NT2/D1 (cell line): ENCODE results near the gene CNKSR3.

Source experiments
- DNase-seq: peaks from one replicate; pipeline ENCODE4 v3.0.0-alpha.2; 2011; ENCODE audit warnings: low read depth, low spot score
- H3K27me3 ChIP-seq: 2 replicates; pipeline ENCODE4 v1.6.0; 2011; ENCODE audit warnings: mild to moderate bottlenecking; ENCODE audit not compliant: insufficient read length, insufficient read depth
- H3K36me3 ChIP-seq: 2 replicates; pipeline ENCODE4 v1.6.1; 2011; ENCODE audit warnings: mild to moderate bottlenecking, low read length, mixed read lengths; ENCODE audit not compliant: insufficient read depth, insufficient read length
- H3K4me1 ChIP-seq: 2 replicates; pipeline ENCODE4 v1.5.1; 2011; ENCODE audit not compliant: insufficient read depth, insufficient read length
- H3K4me3 ChIP-seq: 2 replicates; pipeline ENCODE4 v1.5.1; 2011; ENCODE audit warnings: low read depth; ENCODE audit not compliant: insufficient read length
- H3K9ac ChIP-seq: 2 replicates; pipeline ENCODE4 v1.6.0; 2011; ENCODE audit warnings: low read depth; ENCODE audit not compliant: insufficient read length
- H3K9me3 ChIP-seq: 2 replicates; pipeline ENCODE4 v1.5.1; 2011; ENCODE audit warnings: mild to moderate bottlenecking, low read length; ENCODE audit not compliant: insufficient read depth
- SUZ12 ChIP-seq: IDR thresholded peaks from 2 replicates; pipeline ENCODE4 v1.6.1; 2011; ENCODE audit not compliant: insufficient read length, insufficient read depth; ENCODE audit errors: extremely low read depth
- YY1 ChIP-seq: IDR thresholded peaks from 2 replicates; pipeline ENCODE4 v1.6.1; 2011; ENCODE audit not compliant: insufficient read length, insufficient read depth
- ZNF274 ChIP-seq: IDR thresholded peaks from 2 replicates; pipeline ENCODE4 v1.6.1; 2011; ENCODE audit warnings: mild to moderate bottlenecking, low read depth, low read length

The CNKSR3 gene

DNA sequence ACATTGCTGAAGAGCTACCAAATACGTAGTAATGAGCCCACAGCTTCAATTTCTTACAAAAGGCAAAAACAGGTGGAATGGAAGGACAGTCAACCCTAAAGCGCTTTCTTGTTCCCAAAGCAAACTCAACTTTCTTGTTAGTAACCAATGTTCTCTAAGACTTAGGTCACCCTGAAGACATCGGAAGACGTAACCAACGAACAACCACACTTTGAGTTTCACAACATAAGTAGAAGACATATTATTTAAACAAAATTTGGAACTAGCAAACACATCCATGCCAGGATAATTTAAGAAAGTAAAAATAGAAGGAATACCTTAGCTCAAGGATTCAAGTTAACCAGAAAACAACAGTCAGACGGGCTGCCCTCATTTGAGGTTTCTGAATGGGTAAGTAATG, 51.0 kb downstream of the CNKSR3 start:
- Histone ChIP-seq H3K36me3 (no peaks in the 10 kb centered on the region), H3K4me1 (peaks cover 4% of the 10 kb centered on the region), H3K9ac (no peak overlapping the region), H3K4me3 (no peak overlapping the region), H3K27me3 (no peaks in the 10 kb centered on the region), H3K9me3 (no peaks in the 10 kb centered on the region)
- no peak for DNase-seq
- TF ChIP-seq YY1 (no peak), ZNF274 (no peak), SUZ12 (no peak)

DNA sequence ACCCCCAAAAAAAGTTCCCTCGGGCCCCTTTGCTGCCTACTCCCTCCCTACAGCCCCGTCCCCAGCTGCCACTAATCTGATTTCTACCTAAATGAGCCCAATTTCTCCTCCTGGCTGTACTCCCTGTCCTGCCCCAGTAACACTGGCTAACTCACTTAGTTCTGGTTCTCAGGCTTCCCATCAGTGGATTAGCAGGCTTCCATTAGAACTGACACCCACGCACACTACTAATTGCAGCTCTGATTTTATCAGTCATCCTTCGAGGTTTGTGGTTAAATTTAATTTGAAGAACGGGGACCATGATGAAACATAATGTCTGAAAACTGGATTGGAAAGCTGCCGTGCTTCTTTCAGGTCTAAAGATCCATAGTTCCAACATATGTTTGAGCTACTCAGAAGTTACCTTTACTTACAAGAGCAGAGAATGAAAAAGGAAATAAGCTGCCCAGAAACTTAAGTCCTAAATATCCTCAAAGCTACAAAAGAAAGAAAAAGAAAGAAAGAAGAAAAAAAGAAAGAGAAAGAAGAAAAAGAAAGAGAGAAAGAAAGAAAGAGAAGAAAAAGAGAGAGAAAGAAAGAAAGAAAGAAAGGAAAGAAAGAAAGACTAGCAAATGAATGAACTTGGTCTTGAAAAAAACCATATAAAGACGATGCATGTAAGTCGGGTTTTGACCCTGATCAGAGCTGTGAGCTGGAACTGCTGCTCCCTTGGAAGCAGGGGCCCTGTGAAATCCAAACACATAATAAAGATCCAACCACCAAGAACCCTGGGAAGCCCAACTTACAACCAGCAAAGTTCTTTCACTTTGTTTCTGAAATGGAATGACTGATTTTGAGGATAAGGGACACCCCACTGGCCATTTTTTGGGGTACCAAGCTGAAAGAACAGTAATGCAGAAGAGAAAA, 51.7 kb downstream of the CNKSR3 start:
- no peak overlapping the region for H3K4me3 ChIP-seq
- no peaks in the 10 kb centered on the region for H3K9me3 ChIP-seq
- peaks cover 4% of the 10 kb centered on the region for H3K4me1 ChIP-seq
- H3K36me3 ChIP-seq = no peaks in the 10 kb centered on the region
- DNase-seq = no peak
- no peak overlapping the region for H3K9ac ChIP-seq
- TF ChIP-seq ZNF274 (no peak), YY1 (no peak), SUZ12 (no peak)
- no peaks in the 10 kb centered on the region for H3K27me3 ChIP-seq

- Histone ChIP-seq H3K27me3 (no peaks in the 10 kb centered on the region), H3K9me3 (no peaks in the 10 kb centered on the region), H3K9ac (no peak overlapping the region), H3K4me1 (peaks cover 4% of the 10 kb centered on the region), H3K36me3 (no peaks in the 10 kb centered on the region), H3K4me3 (no peak overlapping the region)
- DNase-seq = no peak
- TF ChIP-seq SUZ12 (no peak), YY1 (no peak), ZNF274 (no peak)
These were observed 52.6 kb downstream of the CNKSR3 start for GRCh38 chr6:154457881-154458284.

DNA sequence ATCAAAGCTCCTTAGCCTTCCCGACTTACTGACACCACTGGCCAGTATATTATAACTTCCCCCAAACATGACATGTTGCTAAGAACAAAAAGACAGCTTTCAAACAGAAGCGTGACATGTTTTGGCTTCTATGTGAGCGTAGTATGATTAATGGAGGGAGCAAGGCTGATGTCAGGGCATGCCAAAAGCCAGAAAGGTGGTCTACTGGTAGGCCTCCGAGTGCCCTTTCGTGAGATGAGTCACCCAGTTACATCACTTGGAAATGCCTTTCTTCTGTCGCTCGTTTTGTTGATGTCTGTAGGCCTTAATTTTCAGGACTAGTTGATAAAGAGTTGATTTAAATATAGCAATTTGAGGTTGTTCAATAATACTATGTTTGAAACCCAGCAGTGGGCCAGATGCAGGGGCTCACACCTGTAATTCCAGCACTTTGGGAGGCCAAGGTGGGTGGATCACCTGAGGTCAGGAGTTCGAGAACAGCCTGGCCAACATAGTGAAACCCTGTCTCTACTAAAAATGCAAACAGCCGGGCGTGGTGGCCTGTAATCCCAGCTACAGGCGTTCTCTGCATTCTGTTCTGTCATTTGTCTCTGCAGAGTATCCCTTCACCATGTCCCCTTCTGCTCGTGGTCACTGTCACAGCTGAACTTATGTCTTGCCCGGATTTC, 53.3 kb downstream of the CNKSR3 start:
- Histone ChIP-seq H3K9me3 (no peaks in the 10 kb centered on the region), H3K36me3 (no peaks in the 10 kb centered on the region), H3K27me3 (no peaks in the 10 kb centered on the region), H3K4me3 (no peak overlapping the region), H3K9ac (no peak overlapping the region), H3K4me1 (peaks cover 4% of the 10 kb centered on the region)
- DNase-seq = no peak
- TF ChIP-seq SUZ12 (no peak), ZNF274 (no peak), YY1 (no peak)

DNA sequence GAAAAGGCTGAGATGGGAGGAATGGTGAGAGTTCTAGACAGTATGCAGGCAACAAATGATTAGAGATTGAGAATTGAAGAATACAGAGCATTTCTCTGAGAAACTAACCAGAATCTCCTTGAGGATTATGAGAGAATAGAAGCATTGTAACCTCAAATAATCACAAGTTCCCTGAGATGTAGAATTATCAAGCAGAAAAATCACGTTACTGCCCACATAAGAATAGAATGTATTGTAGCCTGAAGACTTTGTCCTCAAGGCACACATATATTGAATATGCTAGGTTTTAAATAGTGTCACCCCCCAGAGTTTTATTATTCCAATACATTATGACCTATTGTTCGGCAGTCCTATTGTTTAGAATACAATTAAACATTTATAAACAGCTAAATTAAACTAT, 57.2 kb downstream of the CNKSR3 start:
- peaks cover 6% of the 10 kb centered on the region for H3K4me1 ChIP-seq
- DNase-seq = no peak
- H3K27me3 ChIP-seq = no peaks in the 10 kb centered on the region
- no peaks in the 10 kb centered on the region for H3K9me3 ChIP-seq
- H3K9ac ChIP-seq = no peak overlapping the region
- TF ChIP-seq ZNF274 = no peak
- no peak for TF ChIP-seq SUZ12
- no peak for TF ChIP-seq YY1
- H3K4me3 ChIP-seq = no peak overlapping the region
- H3K36me3 ChIP-seq = peaks cover 4% of the 10 kb centered on the region

GRCh38 chr6:154450498-154450897, 60.0 kb downstream of the CNKSR3 start:
- Histone ChIP-seq H3K9ac (no peak overlapping the region), H3K4me1 (peaks cover 2% of the 10 kb centered on the region), H3K4me3 (no peak overlapping the region), H3K36me3 (peaks cover 4% of the 10 kb centered on the region), H3K9me3 (no peaks in the 10 kb centered on the region), H3K27me3 (no peaks in the 10 kb centered on the region)
- no peak for TF ChIP-seq YY1
- no peak for TF ChIP-seq ZNF274
- no peak for TF ChIP-seq SUZ12
- no peak for DNase-seq

- H3K27me3 ChIP-seq = no peaks in the 10 kb centered on the region
- DNase-seq = no peak
- peaks cover 4% of the 10 kb centered on the region for H3K36me3 ChIP-seq
- no peak for TF ChIP-seq SUZ12
- TF ChIP-seq ZNF274 = no peak
- TF ChIP-seq YY1 = no peak
- no peaks in the 10 kb centered on the region for H3K9me3 ChIP-seq
- H3K4me1 ChIP-seq = peaks cover 2% of the 10 kb centered on the region
- no peak overlapping the region for H3K9ac ChIP-seq
- no peak overlapping the region for H3K4me3 ChIP-seq
These were observed 61.9 kb downstream of the CNKSR3 start for GRCh38 chr6:154448448-154449096.
